NCI-H82 treated with DMSO at 0.1 percent for 48 hours (cell line): ENCODE measurements around the gene TSSK1B.
"Not testable (repeated sequence)": the region's sequence is repeated elsewhere in the genome, so short reads cannot be mapped to it uniquely, and the experiment has no call there.

Experiments
- DNase-seq: peaks from one replicate; lab custom pipeline; 2025; ENCODE audit not compliant: unreplicated experiment; lab: John Stamatoyannopoulos, UW

TSSK1B gene

GRCh38 chr5:113434889-113435288, at the start of gene TSSK1B:
Gene TSSK1B (minus strand): TSS chr5:113434989. CDS start chr5:113434839, 150 bp downstream.
- DNase-seq = no peak

GRCh38 chr5:113480243-113480642, 45.5 kb upstream of the TSSK1B start:
- no peak for DNase-seq

GRCh38 chr5:113478691-113479090, 43.9 kb upstream of the TSSK1B start:
- no peak for DNase-seq

GRCh38 chr5:113474100-113474728, 39.4 kb upstream of the TSSK1B start:
- no peak for DNase-seq

GRCh38 chr5:113463032-113463431, 28.2 kb upstream of the TSSK1B start:
- no peak for DNase-seq

GRCh38 chr5:113457106-113457505, 22.3 kb upstream of the TSSK1B start:
- DNase-seq = not testable (repeated sequence)

GRCh38 chr5:113452941-113453340, 18.2 kb upstream of the TSSK1B start:
- DNase-seq = no peak

GRCh38 chr5:113451797-113452196, 17.0 kb upstream of the TSSK1B start:
- no peak for DNase-seq

- no peak for DNase-seq
Observed at GRCh38 chr5:113450929-113451328, 16.1 kb upstream of the TSSK1B start.

GRCh38 chr5:113450462-113450861, 15.7 kb upstream of the TSSK1B start:
- no peak for DNase-seq

- DNase-seq = no peak
Observed at GRCh38 chr5:113448252-113448651, 13.5 kb upstream of the TSSK1B start.

- peak; percentile 28 for DNase-seq
Observed at GRCh38 chr5:113447498-113448050, 12.8 kb upstream of the TSSK1B start.

- no peak for DNase-seq
Observed at GRCh38 chr5:113446358-113446927, 11.7 kb upstream of the TSSK1B start.

GRCh38 chr5:113437111-113437510, 2.3 kb upstream of the TSSK1B start:
- no peak for DNase-seq

- no peak for DNase-seq
Observed at GRCh38 chr5:113435575-113435974, 786 bp upstream of the TSSK1B start.

- no peak for DNase-seq
Observed at GRCh38 chr5:113433862-113434612, 752 bp downstream of the TSSK1B start.

- no peak for DNase-seq
Observed at GRCh38 chr5:113433071-113433470, 1.7 kb downstream of the TSSK1B start.

- no peak for DNase-seq
Observed at GRCh38 chr5:113427871-113428574, 6.8 kb downstream of the TSSK1B start.

- DNase-seq = no peak
Observed at GRCh38 chr5:113425909-113426308, 8.9 kb downstream of the TSSK1B start.

GRCh38 chr5:113421693-113422092, 13.1 kb downstream of the TSSK1B start:
- no peak for DNase-seq

GRCh38 chr5:113405530-113405929, 29.3 kb downstream of the TSSK1B start:
- no peak for DNase-seq
